SW 1271 (cell line): Measurements from ENCODE around the gene RAB3B.

ENCODE experiments used
- DNase-seq, 2 experiments: peaks; one replicate each; lab custom pipeline; 2025; lab: John Stamatoyannopoulos, UW

The RAB3B gene

GRCh38 chr1:51956528-51957509 lies 33.7 kb downstream of the RAB3B start:
- DNase-seq: peak in 1 of 2 experiments; percentile 3

- no peak for DNase-seq
Observed at GRCh38 chr1:51955797-51956527, 34.5 kb downstream of the RAB3B start.

GRCh38 chr1:51954783-51955182 lies 35.7 kb downstream of the RAB3B start:
- no peak for DNase-seq

- DNase-seq: no peak
Observed at GRCh38 chr1:51953079-51953478, 37.4 kb downstream of the RAB3B start.

- DNase-seq: no peak
Observed at GRCh38 chr1:51952638-51953037, 37.9 kb downstream of the RAB3B start.

GRCh38 chr1:51950701-51951100 lies 39.8 kb downstream of the RAB3B start:
- DNase-seq: no peak

- no peak for DNase-seq
Observed at GRCh38 chr1:51949014-51949702, 41.3 kb downstream of the RAB3B start.

- no peak for DNase-seq
Observed at GRCh38 chr1:51948491-51948915, 42.0 kb downstream of the RAB3B start.

- no peak for DNase-seq
Observed at GRCh38 chr1:51946300-51946699, 44.2 kb downstream of the RAB3B start.

- DNase-seq: no peak
Observed at GRCh38 chr1:51945591-51945990, 44.9 kb downstream of the RAB3B start.

GRCh38 chr1:51942281-51942680 lies 48.2 kb downstream of the RAB3B start:
- no peak for DNase-seq

- DNase-seq: no peak
Observed at GRCh38 chr1:51941528-51941927, 49.0 kb downstream of the RAB3B start.

- DNase-seq: no peak
Observed at GRCh38 chr1:51937112-51937511, 53.4 kb downstream of the RAB3B start.

GRCh38 chr1:51936531-51936930 lies 54.0 kb downstream of the RAB3B start:
- no peak for DNase-seq

- no peak for DNase-seq
Observed at GRCh38 chr1:51933344-51933743, 57.2 kb downstream of the RAB3B start.

GRCh38 chr1:51930329-51930728 lies 60.2 kb downstream of the RAB3B start:
- DNase-seq: no peak

- DNase-seq: no peak
Observed at GRCh38 chr1:51928896-51929295, 61.6 kb downstream of the RAB3B start.

GRCh38 chr1:51927029-51927428 lies 63.5 kb downstream of the RAB3B start:
- DNase-seq: no peak

GRCh38 chr1:51926171-51926812 lies 64.2 kb downstream of the RAB3B start:
- DNase-seq: peak in 1 of 2 experiments; percentile 1

- DNase-seq: no peak
Observed at GRCh38 chr1:51924455-51924854, 66.0 kb downstream of the RAB3B start.

GRCh38 chr1:51922040-51922439 lies 68.5 kb downstream of the RAB3B start:
- DNase-seq: no peak

- DNase-seq: no peak
Observed at GRCh38 chr1:51920130-51920529, 70.4 kb downstream of the RAB3B start.
